GM12878 (cell line): ENCODE measurements around the gene AKR1C1. TPM values are rescaled to one million over a fixed set of nuclear protein-coding genes. Genes with fewer than 3 reads are reported as not detected.

Source experiments
- ATAC-seq: fragments of 200-7000 bp; cut with Tn5 transposase; 3 replicates; pipeline ENCODE4 v1.9.1; 2020; ENCODE audit warnings: mild to moderate bottlenecking, moderate library complexity
- BruUV-seq: library from RNA; stranded (reverse); fragments of 400-500 nt; replicated peaks from 2 replicates; lab custom pipeline; 2021; lab: Mats Ljungman, UMichigan
- CTCF ChIA-PET: fragments of 300-600 bp; sonication (Branson Sonifier 250); formaldehyde crosslinking; extraction: SDS; loops from one replicate; lab custom pipeline; 2021; ENCODE audit warnings: inconsistent platforms; lab: Yijun Ruan, JAX
- POLR2A ChIA-PET: fragments of 350-600 bp; formaldehyde crosslinking; extraction: SDS; loops from one replicate; lab custom pipeline; 2021; ENCODE audit warnings: inconsistent platforms; lab: Charles Lee
- RAD21 ChIA-PET: fragments of 300-600 bp; sonication (Branson Sonifier 250); formaldehyde crosslinking; loops from one replicate; lab custom pipeline; 2023; ENCODE audit warnings: antibody characterized with exemption; ENCODE audit not compliant: unreplicated experiment; lab: Charles Lee
- SMC1A ChIA-PET: fragments of 300-600 bp; sonication (Branson Sonifier 250); formaldehyde crosslinking; loops from one replicate; lab custom pipeline; 2023; ENCODE audit not compliant: unreplicated experiment, uncharacterized antibody; lab: Charles Lee
- DNase-seq: peaks from one replicate; pipeline ENCODE4 v3.0.0-alpha.2; 2011; ENCODE audit warnings: low read depth, low spot score
- FAIRE-seq: peaks from 3 replicates; lab custom pipeline; 2011; peaks lifted over from hg19 to GRCh38; lab: Jason Lieb, UNC
- H2AFZ ChIP-seq: 2 replicates; pipeline ENCODE4 v1.6.0; 2011; ENCODE audit warnings: low read depth, low read length, control low read depth; ENCODE audit not compliant: control insufficient read depth
- H3K27ac ChIP-seq: 2 replicates; pipeline ENCODE4 v1.5.1; 2011; ENCODE audit warnings: control low read depth; ENCODE audit not compliant: control insufficient read depth, insufficient read depth
- H3K27me3 ChIP-seq, 2 experiments: replicated peaks in 1 of 2; 2 replicates each; pipeline versions ENCODE4 v1.6.0 to v1.6.1; 2011; ENCODE audit warnings: low read length in 1 of 2; ENCODE audit not compliant: control insufficient read depth in 2 of 2, insufficient read depth in 2 of 2
- H3K36me3 ChIP-seq, 2 experiments: 2 replicates each; pipeline ENCODE4 v1.5.1; 2011; ENCODE audit warnings: low read length in 1 of 2; ENCODE audit not compliant: control insufficient read depth in 2 of 2, insufficient read depth in 2 of 2
- H3K4me1 ChIP-seq: 2 replicates; pipeline ENCODE4 v1.6.1; 2011; ENCODE audit warnings: mild to moderate bottlenecking, low read length, moderate library complexity, mixed read lengths; ENCODE audit not compliant: control insufficient read depth, insufficient read depth
- H3K4me2 ChIP-seq: 2 replicates; pipeline ENCODE4 v1.6.0; 2011; ENCODE audit warnings: control low read depth; ENCODE audit not compliant: control insufficient read depth, insufficient read depth
- H3K4me3 ChIP-seq: fragments of 200-600 bp; sonication (generic); 2 replicates; pipeline ENCODE4 v1.5.1; 2016
- H3K79me2 ChIP-seq: 2 replicates; pipeline ENCODE4 v1.6.0; 2011; ENCODE audit warnings: low read length; ENCODE audit not compliant: control insufficient read depth, insufficient read depth
- H3K9ac ChIP-seq: 2 replicates; pipeline ENCODE4 v1.8.0; 2011; ENCODE audit warnings: low read length, control low read depth, mixed read lengths; ENCODE audit not compliant: control insufficient read depth, insufficient read depth
- H3K9me3 ChIP-seq: replicated peaks from 3 replicates; pipeline ENCODE4 v1.5.1; 2011; ENCODE audit warnings: mild to moderate bottlenecking, low read length; ENCODE audit not compliant: control insufficient read depth, insufficient read depth
- H4K20me1 ChIP-seq: 2 replicates; pipeline ENCODE4 v1.6.0; 2011; ENCODE audit not compliant: control insufficient read depth, insufficient read depth
- ATF2 ChIP-seq: IDR thresholded peaks from 2 replicates; pipeline ENCODE4 v1.6.1; 2012; ENCODE audit warnings: low read length, inconsistent platforms
- ATF3 ChIP-seq: IDR thresholded peaks from 2 replicates; pipeline ENCODE4 v1.6.1; 2011; ENCODE audit warnings: low read depth, mild to moderate bottlenecking, low read length, moderate library complexity, borderline replicate concordance; ENCODE audit errors: extremely low read depth
- BACH1 ChIP-seq: fragments of 450-650 bp; IDR thresholded peaks from 2 replicates; pipeline ENCODE4 v1.6.1; 2017; ENCODE audit warnings: mild to moderate bottlenecking, borderline replicate concordance
- BHLHE40 ChIP-seq, 2 experiments: fragments of 450-650 bp in 1 of 2; IDR thresholded peaks; 2 replicates each; pipeline ENCODE4 v1.6.1; 2011 to 2017; ENCODE audit warnings: low read depth in 2 of 2, borderline replicate concordance in 1 of 2, improper control_type of control experiment in 1 of 2, low read length in 1 of 2, mild to moderate bottlenecking in 1 of 2
- CHD4 ChIP-seq: fragments of 200-600 bp; sonication (generic); IDR thresholded peaks from 2 replicates; pipeline ENCODE4 v1.6.1; 2016; ENCODE audit warnings: mild to moderate bottlenecking
- CREM ChIP-seq: IDR thresholded peaks from 2 replicates; pipeline ENCODE4 v1.6.1; 2014; ENCODE audit warnings: antibody characterized with exemption, low read depth
- EGR1 ChIP-seq, 2 experiments: IDR thresholded peaks; 1 replicate in 1 of 2; 2 replicates in 1 of 2; pipeline ENCODE4 v1.6.1; 2011 to 2012; ENCODE audit warnings: low read depth in 2 of 2, low read length in 2 of 2, borderline replicate concordance in 1 of 2, mild to moderate bottlenecking in 1 of 2, moderate library complexity in 1 of 2
- LARP7 ChIP-seq: fragments of 450-650 bp; IDR thresholded peaks from 2 replicates; pipeline ENCODE4 v1.6.1; 2017; ENCODE audit warnings: mild to moderate bottlenecking
- MAX ChIP-seq: IDR thresholded peaks from 2 replicates; pipeline ENCODE4 v1.6.1; 2012; ENCODE audit warnings: low read depth, low read length, improper control_type of control experiment
- NR2C1 ChIP-seq: fragments of 450-650 bp; IDR thresholded peaks from 2 replicates; pipeline ENCODE4 v1.6.1; 2017; ENCODE audit warnings: antibody characterized with exemption, mild to moderate bottlenecking, moderate library complexity
- PBX3 ChIP-seq: IDR thresholded peaks from 2 replicates; pipeline ENCODE4 v1.6.1; 2011; ENCODE audit warnings: mild to moderate bottlenecking, low read depth, low read length, moderate library complexity; ENCODE audit not compliant: insufficient replicate concordance
- POU2F2 ChIP-seq: IDR thresholded peaks from 3 replicates; pipeline ENCODE4 v1.6.1; 2011; ENCODE audit warnings: low read depth, mild to moderate bottlenecking, low read length, borderline replicate concordance
- SKIL ChIP-seq: fragments of 450-650 bp; IDR thresholded peaks from 2 replicates; pipeline ENCODE4 v1.6.1; 2017; ENCODE audit warnings: mild to moderate bottlenecking, low read depth, inconsistent platforms; ENCODE audit not compliant: poor library complexity, severe bottlenecking
- STAT3 ChIP-seq: IDR thresholded peaks from 2 replicates; pipeline ENCODE4 v1.6.1; 2011; ENCODE audit warnings: low read depth, low read length, improper control_type of control experiment
- TCF12 ChIP-seq: IDR thresholded peaks from 2 replicates; pipeline ENCODE4 v1.6.1; 2011; ENCODE audit warnings: low read depth, mild to moderate bottlenecking, low read length
- ZBTB11 ChIP-seq: fragments of 450-650 bp; formaldehyde crosslinking; IDR thresholded peaks from 2 replicates; pipeline ENCODE4 v1.5.0; 2022; ENCODE audit warnings: mild to moderate bottlenecking, missing genetic modification characterization
- WGBS: methylation state at CpG from one replicate; pipeline ENCODE4 v1.1.6; 2016; ENCODE audit warnings: low lambda C conversion rate; ENCODE audit not compliant: insufficient replicate concordance, insufficient coverage; ENCODE audit errors: missing lambda C conversion rate; 5-methylcytosine and 5-hydroxymethylcytosine counted together
- in situ Hi-C: fragments of 300-500 bp; cut with MboI; formaldehyde crosslinking; loops from 9 replicates; pipeline ENCODE4 v1.14.3; 2018; ENCODE audit warnings: mixed read lengths
- intact Hi-C: fragments of 100-400 bp; cut with micrococcal nuclease; formaldehyde crosslinking; loops from one replicate; pipeline ENCODE4 v1.14.2; 2022; ENCODE audit not compliant: unreplicated experiment
- polyA plus RNA-seq, 11 experiments: library from polyadenylated mRNA; depleted of rRNA in 4 of 11; unstranded in 6 of 11; stranded (reverse) in 5 of 11; fragments of >200 nt; fragmentation: Nextera tagmentation in 4 of 11; fragmentation: Illumina TruSeq in 1 of 11; extraction: Ambion mirVana in 4 of 11; extraction: Trizol in 1 of 11; gene quantifications; 1 replicate in 1 of 11; 2 replicates in 10 of 11; pipeline versions ENCODE4 v1.2.1 to v1.2.3, GENCODE V29; 2011 to 2016; ENCODE audit warnings: inconsistent platforms in 2 of 11, missing spikeins in 2 of 11, low read depth in 1 of 11
- total RNA-seq, 4 experiments: library from RNA; depleted of rRNA in 3 of 4; stranded (reverse); fragments of >200 nt in 3 of 4; fragmentation: Illumina TruSeq in 1 of 4; extraction: Trizol in 1 of 4; gene quantifications; 2 replicates each; pipeline versions ENCODE4 v1.2.1 to v1.2.3, GENCODE V29; 2013 to 2021

Gene AKR1C1
- total and polyA plus RNA-seq, 10 of the 15 experiments (the other 5 are each of a cell fraction or from before 2014, with no cell fraction given) = 0.05 to 1.2 (median 0.35) TPM; not detected in 6

GRCh38 chr10:5018134-5018533, 54.9 kb downstream of the AKR1C1 start:
- Histone ChIP-seq H3K4me1 (no peaks in the 10 kb centered on the region), H3K4me3 (no peak overlapping the region), H3K79me2 (no peaks in the 10 kb centered on the region), H4K20me1 (no peaks in the 10 kb centered on the region), H3K27ac (no peak overlapping the region), H3K27me3 (no peaks in the 10 kb centered on the region; a peak in 1 of 4 replicates), H3K36me3 (no peaks in the 10 kb centered on the region), H3K9me3 (no peaks in the 10 kb centered on the region), H3K9ac (no peak overlapping the region), H2AFZ (no peak overlapping the region), H3K4me2 (no peak overlapping the region)
- ChIA-PET POLR2A (no interaction called here), SMC1A (no interaction called here), RAD21 (no interaction called here), CTCF (no interaction called here)
- intact Hi-C loops (no loop called here), in situ Hi-C loops (no loop called here)
- FAIRE-seq (no peak), DNase-seq (no peak), ATAC-seq (no peak)
- BruUV-seq = no TSS peak
- WGBS = 5% methylated on average over 3 of the region's 3 CpGs
- TF ChIP-seq EGR1 (IDR thresholded peaks at IDR 0.05; ENCODE audit: borderline replicate concordance in 1 of 2, low read depth in 2 of 2, low read length in 2 of 2) = no peak
- TF ChIP-seq POU2F2 = no peak
- no peak for TF ChIP-seq LARP7
- no peak for TF ChIP-seq BHLHE40 (IDR thresholded peaks at IDR 0.05; ENCODE audit: borderline replicate concordance in 1 of 2, low read depth in 2 of 2, low read length in 1 of 2)
- TF ChIP-seq PBX3 = no peak
- TF ChIP-seq ZBTB11 (CRISPR knock-in tag) = no peak
- no peak for TF ChIP-seq STAT3
- TF ChIP-seq CREM = no peak
- no peak for TF ChIP-seq ATF2
- no peak for TF ChIP-seq CHD4
- no peak for TF ChIP-seq SKIL
- TF ChIP-seq BACH1 = no peak
- TF ChIP-seq MAX = no peak
- TF ChIP-seq ATF3 = no peak
- TF ChIP-seq NR2C1 = no peak
- TF ChIP-seq TCF12 = no peak
